DMS114 treated with DMSO at 0.1 percent for 48 hours (cell line): Measurements from ENCODE around the gene LANCL1.

Source experiments
- DNase-seq: peaks from one replicate; lab custom pipeline; 2025; ENCODE audit not compliant: unreplicated experiment; lab: John Stamatoyannopoulos, UW

LANCL1 gene

GRCh38 chr2:210399440-210400041 lies 77.0 kb downstream of the LANCL1 start:
- no peak for DNase-seq

- DNase-seq, result no peak
Observed at GRCh38 chr2:210392469-210392881, 84.1 kb downstream of the LANCL1 start.

GRCh38 chr2:210389856-210390255 lies 86.7 kb downstream of the LANCL1 start:
- DNase-seq, result no peak

GRCh38 chr2:210388148-210388547 lies 88.4 kb downstream of the LANCL1 start:
- no peak for DNase-seq

- DNase-seq, result no peak
Observed at GRCh38 chr2:210387074-210387473, 89.5 kb downstream of the LANCL1 start.
